HG02885 (cell line): ENCODE measurements around the gene PLA2G2D.

Source experiments
- ATAC-seq: cut with Tn5 transposase; IDR thresholded peaks from one replicate; pipeline ENCODE4 v1.9.1; 2021; ENCODE audit warnings: mild to moderate bottlenecking; ENCODE audit not compliant: unreplicated experiment, poor library complexity

Gene PLA2G2D, protein sequence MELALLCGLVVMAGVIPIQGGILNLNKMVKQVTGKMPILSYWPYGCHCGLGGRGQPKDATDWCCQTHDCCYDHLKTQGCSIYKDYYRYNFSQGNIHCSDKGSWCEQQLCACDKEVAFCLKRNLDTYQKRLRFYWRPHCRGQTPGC

GRCh38 chr1:20119347-20119746 lies at the start of gene PLA2G2D:
Gene PLA2G2D, minus strand, starts transcription at chr1:20119536. Its CDS starts 38 bp downstream, at chr1:20119498.
- no peak for ATAC-seq

DNA sequence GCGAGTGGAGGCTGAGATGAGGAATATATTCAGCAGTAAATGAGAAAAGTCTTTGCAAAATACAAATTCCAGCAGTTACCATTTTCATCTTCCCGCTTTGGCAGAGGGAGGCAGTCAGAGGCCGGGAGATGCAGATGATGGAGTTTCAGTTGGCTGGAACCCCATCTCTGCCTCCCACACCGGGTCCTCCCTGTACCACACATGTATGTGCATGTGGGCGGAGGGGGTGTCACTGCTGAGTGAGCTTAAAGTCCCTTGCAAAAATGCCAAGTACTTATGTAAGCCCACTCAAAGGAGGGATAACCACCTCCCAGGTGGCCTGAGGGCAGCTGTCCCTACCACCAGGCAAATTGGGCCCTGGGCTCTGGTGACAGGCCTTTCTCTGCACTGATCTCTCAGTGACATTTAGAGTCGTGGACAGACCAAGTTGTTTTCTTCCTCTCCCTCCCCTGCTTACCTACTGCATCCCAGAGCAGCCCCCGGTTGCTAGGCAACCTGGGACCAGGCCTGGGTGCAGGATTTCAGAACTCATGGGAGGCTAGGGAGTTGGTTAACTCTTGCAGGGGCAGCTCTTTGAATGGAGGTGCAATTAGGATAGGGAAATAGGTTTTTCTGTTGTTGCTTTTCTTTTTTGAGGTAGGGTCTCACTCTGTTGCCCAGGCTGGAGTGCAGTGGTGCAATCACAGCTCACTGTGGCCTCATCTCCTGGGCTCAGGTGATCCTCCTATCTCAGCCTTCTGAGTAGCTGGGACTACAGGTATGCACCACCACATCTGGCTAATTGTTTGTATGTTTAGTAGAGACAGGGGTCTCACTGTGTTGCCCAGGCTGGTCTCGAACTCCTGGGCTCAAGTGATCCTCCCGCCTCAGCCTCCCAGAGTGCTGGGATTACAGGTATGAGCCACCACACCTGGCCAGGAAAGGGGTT lies 49.5 kb upstream of the PLA2G2D start:
- no peak for ATAC-seq

DNA sequence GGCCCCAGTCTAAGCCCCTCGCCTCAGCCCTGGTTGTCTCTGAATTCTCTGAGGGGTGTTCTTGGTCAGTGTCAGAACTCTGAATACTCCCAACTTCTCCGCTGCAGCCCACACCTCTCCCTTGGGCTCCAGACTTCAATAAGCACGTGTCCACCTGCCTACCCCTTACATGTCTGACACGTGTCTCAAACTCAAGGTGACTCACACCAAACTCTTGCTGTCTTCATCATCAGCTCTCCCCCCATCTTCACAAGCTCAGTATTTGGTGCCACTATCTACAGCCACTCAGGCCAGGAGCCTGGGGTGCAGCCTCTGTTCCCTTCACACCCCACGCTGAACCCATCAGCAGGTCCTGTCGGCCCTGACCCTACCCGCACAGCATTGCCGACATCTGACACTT lies 47.8 kb upstream of the PLA2G2D start:
- no peak for ATAC-seq

DNA sequence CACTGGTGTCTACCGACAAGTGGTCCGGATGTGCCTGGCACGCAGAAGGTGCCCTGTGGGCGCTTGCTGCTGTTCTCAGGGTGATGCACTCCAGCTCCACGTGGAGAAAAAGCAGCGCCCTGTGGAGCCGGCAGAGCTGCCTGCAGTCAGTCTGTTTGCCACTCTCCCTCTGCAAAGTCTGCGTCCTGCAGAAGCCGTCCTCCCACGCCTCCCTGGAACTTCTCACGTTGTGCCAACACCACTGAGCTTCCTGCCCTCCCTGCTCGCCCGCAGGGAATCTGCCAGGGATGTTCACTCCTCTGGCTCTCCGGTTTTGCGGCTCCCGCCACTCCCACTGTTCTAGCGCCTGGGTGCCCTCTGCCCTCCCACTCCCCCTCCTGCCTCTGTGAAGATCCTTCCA lies 46.7 kb upstream of the PLA2G2D start:
- no peak for ATAC-seq

DNA sequence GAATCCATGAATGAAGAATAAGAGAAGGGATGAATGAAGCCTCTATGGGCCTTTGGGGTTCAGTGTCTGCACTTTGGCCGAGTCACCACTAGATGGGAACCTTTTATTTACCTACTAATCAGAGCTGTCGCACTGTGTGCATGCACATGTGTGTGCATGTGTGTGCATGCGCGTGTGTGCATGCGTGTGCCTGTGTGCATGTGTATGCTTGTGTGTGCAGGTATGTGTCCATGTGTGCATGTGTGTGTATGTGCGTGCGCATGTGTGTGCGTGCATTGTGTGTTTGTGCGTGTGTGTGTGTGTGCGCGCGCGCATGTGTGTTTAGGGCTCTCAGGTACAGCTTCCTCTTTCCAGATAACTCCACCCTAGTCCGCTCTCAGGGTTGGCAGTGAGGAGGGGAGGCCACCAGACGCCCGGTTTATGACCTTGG lies 46.2 kb upstream of the PLA2G2D start:
- ATAC-seq = no peak

DNA sequence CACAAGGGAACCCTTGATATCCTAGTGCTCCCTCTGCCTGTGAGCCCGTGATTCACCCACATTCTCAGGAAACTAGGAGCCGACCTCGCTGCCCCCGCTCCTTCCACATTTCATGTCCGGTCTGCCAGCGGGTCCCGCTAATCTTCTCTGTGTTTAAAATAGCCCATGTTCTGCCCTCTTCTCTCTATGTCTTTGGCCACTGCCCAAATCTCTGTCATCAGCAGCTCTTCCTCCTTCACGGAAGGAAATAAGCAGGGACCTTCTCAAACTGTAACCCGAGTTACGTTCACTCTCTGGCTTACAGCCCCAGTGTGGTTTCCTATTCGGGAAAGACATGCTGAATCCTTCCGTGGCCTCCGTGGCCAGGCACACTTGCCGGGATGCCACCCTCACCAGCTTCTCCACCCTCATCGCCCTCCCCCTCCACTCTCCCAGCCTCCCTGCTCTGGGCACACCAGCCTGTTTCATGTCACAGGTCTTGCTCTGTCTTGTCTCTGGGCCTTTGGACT lies 45.4 kb upstream of the PLA2G2D start:
- ATAC-seq = no peak

- no peak for ATAC-seq
Measured at GRCh38 chr1:20160034-20160433, 40.7 kb upstream of the PLA2G2D start.

- no peak for ATAC-seq
Measured at GRCh38 chr1:20158358-20159070, 39.2 kb upstream of the PLA2G2D start.

GRCh38 chr1:20154301-20154831 lies 35.0 kb upstream of the PLA2G2D start:
- ATAC-seq = no peak

DNA sequence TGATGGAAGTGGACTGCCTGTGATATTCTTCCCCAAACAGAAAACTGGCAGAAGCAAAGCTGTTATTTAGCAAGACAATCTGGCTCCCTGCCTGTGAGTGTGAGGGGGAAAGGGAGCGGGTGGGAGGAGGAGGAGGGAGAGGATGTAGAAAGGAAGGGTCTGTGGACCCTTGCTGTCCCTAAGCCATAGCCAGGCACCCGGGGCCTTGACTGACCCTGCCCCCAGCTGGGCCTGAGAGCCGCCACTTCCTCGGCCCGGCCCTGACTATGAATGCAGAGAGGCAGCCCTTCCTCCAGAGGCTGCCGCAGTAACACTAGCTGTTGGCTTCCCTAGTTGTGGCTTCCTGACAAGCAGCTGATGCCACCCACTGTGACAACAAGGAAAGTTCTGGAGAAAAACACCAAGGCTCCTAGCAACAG lies 33.7 kb upstream of the PLA2G2D start:
- ATAC-seq = no peak

GRCh38 chr1:20152599-20152930 lies 33.2 kb upstream of the PLA2G2D start:
- ATAC-seq = no peak

DNA sequence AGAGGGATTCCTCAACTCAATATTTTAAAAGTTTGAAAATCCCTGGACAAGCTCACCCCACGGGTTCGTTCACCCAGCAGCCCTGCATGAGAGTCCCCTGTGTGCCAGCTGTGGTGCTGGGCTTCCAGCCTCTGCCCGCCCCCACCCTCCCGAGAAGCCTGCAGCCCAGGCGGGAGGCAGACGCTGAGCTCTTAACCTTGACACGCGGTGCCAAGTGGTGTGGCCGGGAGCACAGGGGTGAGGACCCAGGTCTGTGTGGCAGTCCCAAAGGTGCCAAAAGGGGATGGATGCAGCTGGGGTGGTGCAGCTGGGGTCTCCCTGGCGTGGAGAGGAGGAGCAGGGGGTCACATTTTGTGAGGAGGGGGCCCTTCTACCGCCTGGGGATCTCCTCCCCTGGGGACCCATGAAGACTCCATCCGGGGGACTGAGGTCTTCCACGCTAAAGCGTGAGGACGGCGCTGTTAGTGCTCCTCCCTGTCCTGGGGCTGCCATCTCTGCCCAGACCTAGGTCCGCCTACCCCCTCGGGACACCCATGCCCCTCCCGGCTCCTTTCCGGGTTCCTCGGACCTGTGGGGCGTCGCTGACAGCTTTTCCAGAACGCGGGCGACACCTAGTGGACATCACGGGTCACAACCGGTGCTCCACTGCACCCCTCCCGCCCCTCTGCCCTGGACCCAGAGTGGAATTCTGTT lies 32.7 kb upstream of the PLA2G2D start:
- no peak for ATAC-seq

DNA sequence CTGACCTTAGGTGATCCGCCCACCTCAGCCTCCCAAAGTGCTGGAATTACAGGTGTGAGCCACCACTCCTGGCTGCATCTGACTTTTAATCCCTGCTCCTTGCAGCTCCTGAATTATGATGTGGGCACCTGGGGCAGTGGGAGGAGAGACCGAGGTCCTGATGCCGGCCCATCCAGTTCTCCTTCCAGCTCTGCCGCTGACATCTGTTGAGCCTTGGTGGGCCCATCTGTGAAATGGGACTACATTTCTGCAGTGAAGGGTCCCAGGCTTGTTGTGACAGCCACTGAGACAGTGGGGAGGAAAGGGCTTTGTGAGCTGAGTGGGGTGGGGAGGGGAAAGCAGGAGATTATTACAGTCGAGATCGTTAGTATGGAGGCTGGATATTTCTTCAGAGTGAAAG lies 31.6 kb upstream of the PLA2G2D start:
- ATAC-seq = no peak

- ATAC-seq = no peak
Measured at GRCh38 chr1:20150326-20150705, 31.0 kb upstream of the PLA2G2D start.

DNA sequence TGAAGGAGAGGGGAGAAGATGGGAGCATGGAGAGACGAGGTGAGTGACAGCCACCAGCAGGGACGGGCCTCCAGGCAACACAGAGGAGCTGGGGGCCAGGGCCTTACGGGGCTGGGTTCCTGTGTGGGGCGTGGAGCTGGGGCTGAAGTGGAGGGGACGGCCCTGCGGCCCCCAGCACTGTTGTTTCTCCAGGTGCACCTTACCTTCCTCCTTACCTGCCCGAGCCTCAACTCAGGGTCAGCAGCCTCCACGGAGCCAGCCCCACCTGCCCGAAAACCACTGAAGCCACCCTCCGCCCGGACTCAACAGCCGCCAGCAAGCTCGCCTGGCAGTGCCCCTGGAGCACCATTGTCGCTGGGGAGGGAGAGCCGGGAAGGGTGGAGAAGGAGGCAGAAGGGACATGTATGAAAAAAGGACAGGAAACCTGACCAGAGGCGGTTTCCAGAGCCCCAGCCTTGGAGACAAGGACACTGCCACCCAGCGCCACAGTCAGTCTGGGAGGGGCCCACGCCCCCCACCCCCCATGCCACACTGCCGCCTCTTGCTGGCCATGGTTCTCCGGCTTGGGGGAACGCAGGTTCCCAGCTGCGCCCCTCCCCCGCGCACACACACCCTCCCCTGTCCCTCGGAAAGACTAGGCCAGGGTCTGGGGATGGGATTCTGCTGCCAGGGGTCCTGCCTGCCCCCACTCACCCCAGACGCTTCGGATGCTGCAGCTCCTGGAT lies 30.4 kb upstream of the PLA2G2D start:
- no peak for ATAC-seq

- ATAC-seq = no peak
Measured at GRCh38 chr1:20148571-20149500, 29.5 kb upstream of the PLA2G2D start.

DNA sequence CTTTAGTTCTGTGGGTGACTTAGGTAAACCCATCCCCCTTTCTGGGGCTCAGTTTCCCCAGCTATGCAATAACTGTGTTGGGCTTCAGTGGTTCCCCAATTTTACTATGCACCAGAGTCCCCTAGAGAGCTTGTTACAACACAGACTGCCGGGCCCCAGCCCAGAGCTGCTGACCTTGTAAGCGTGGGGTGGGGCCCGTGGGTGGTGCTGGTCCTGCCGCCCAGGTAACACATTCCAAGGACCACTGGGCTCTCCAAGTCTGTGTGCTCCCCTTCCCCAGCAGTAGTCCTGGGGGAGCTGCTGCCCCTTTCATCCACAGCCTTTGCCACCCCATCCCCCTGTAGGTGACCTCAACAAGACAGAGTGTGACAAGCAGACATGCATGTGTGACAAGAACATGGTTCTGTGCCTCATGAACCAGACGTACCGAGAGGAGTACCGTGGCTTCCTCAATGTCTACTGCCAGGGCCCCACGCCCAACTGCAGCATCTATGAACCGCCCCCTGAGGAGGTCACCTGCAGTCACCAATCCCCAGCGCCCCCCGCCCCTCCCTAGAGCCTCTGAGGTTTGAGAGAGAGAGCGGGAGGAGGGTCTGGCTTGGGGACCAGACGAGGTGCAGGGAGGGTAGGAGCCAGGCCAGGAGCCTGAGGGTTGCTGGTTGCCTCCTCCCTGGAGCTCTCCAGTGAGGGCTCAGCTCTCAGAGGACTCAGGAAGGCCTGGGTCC lies 28.7 kb upstream of the PLA2G2D start:
- ATAC-seq = no peak
